Pancreas (tissue), 10 donors: Measurements from ENCODE around the gene VAV1. TPM values are rescaled to one million over a fixed set of nuclear protein-coding genes. Genes with fewer than 3 reads are reported as not detected.

Source experiments
- ATAC-seq, 4 donors: fragments of 200-7000 bp; cut with Tn5 transposase; one replicate each; pipeline versions ENCODE4 v1.8.0 to v1.9.1; 2020; ENCODE audit warnings: mild to moderate bottlenecking in 4 of 4, moderate library complexity in 4 of 4
- DNase-seq, 6 donors: peaks; one replicate each; pipeline ENCODE4 v3.0.0-alpha.2; 2020
- FAIRE-seq: peaks from 2 replicates; lab custom pipeline; 2012; peaks lifted over from hg19 to GRCh38; lab: Jason Lieb, UNC
- H3K27ac ChIP-seq, 4 donors: fragments of 200-600 bp; sonication (generic); 1 replicate in 3 of 4; 2 replicates in 1 of 4; pipeline versions ENCODE4 v1.5.0 to v1.8.0; 2020
- H3K27me3 ChIP-seq, 4 donors: fragments of 200-600 bp; one replicate each; pipeline ENCODE4 v1.8.0; 2021
- H3K36me3 ChIP-seq, 3 donors: fragments of 200-600 bp; sonication (generic) in 1 of 3; one replicate each; pipeline versions ENCODE4 v1.5.0 to v1.8.0; 2020 to 2021
- H3K4me1 ChIP-seq, 3 donors: fragments of 200-600 bp; one replicate each; pipeline ENCODE4 v1.8.0; 2021
- H3K4me3 ChIP-seq, 4 donors: fragments of 200-600 bp; sonication (generic) in 2 of 4; one replicate each; pipeline versions ENCODE4 v1.5.0 to v1.8.0; 2020 to 2021
- H3K9me3 ChIP-seq, 4 donors: fragments of 200-600 bp; one replicate each; pipeline ENCODE4 v1.8.0; 2021
- CTCF ChIP-seq, 4 donors: fragments of 200-600 bp; sonication (generic) in 3 of 4; IDR thresholded peaks; one replicate each; pipeline versions ENCODE4 v1.5.0 to v1.8.0; 2021; ENCODE audit warnings: antibody characterized with exemption in 4 of 4
- WGBS, 2 donors: extraction: QIAGEN DNeasy Blood & Tissue Kit; methylation state at CpG; one replicate each; pipeline ENCODE4 v1.1.7; 2013; 5-methylcytosine and 5-hydroxymethylcytosine counted together
- intact Hi-C, 3 donors: fragments of 100-400 bp; cut with DNase I; formaldehyde crosslinking; loops; one replicate each; pipeline versions ENCODE4 v1.11.1 to v1.14.2; 2022
- polyA plus RNA-seq, 2 donors: library from polyadenylated mRNA; stranded (reverse); fragments of 200-250 nt; gene quantifications; one replicate each; pipeline ENCODE4 v1.2.3, GENCODE V29; 2013
- total RNA-seq, 6 donors: library from RNA; stranded (reverse); fragmentation: NEBNext Ultra II Directional in 4 of 6; extraction: Animal tissue kit (Norgen Biotek cat#: 25700) in 4 of 6; gene quantifications; one replicate each; pipeline versions ENCODE4 v1.2.1 to v1.2.4, GENCODE V29; 2021 to 2023
- donor health status: healthy with polysubstance abuse.
- donor health status: DM: no; HTN: no; CAD: no; lungs with moderate emphysema.
- donor health status: DM: no; HTN: no; CAD: no.
- donor health status: control.
- donor health status: control.
- donor health status: Bipolar disorder and iron deficiency.
- donor health status: DM: yes; HTN: yes; CAD: no.
- donor health status: DM: no; HTN: no; CAD: no.
- donor health status: DM: no; HTN: no; CAD: no.
- donor health status: DM: yes; HTN: yes; CAD: no.

Gene VAV1
- total and polyA plus RNA-seq, 8 donors = 0.23 to 7.3 (median 1.2) TPM

GRCh38 chr19:6725513-6726231, 46.8 kb upstream of the VAV1 start:
- Histone ChIP-seq H3K27ac (peak overlapping the region; percentile 18 to 86 (median 73)), H3K9me3 (no peaks in the 10 kb centered on the region), H3K36me3 (no peaks in the 10 kb centered on the region), H3K4me1 (peaks cover 7 to 65% (median 39%) of the 10 kb centered on the region in 3 donors), H3K4me3 (peak overlapping the region in 1 of 4 donors; percentile 4), H3K27me3 (no peaks in the 10 kb centered on the region)
- DNase-seq (no peak), FAIRE-seq (no peak), ATAC-seq (peak; percentile 39 to 71 (median 54))
- intact Hi-C loops = no loop called here
- TF ChIP-seq CTCF (IDR thresholded peaks at IDR 0.05) = no peak
- 73 to 74% methylated on average over 16 of the region's 16 CpGs for WGBS, 2 donors

GRCh38 chr19:6728346-6728745, 44.2 kb upstream of the VAV1 start:
- WGBS, 2 donors = 52% methylated on average over 8 of the region's 8 CpGs
- H3K9me3 ChIP-seq = no peaks in the 10 kb centered on the region
- peaks cover 0 to 38% (median 26%) of the 10 kb centered on the region in 3 donors for H3K4me1 ChIP-seq
- ATAC-seq = peak in 2 of 4 donors; percentile 3 to 4
- FAIRE-seq = no peak
- no peak overlapping the region for H3K4me3 ChIP-seq
- intact Hi-C loops = no loop called here
- H3K36me3 ChIP-seq = peaks cover 0 to 17% (median 0%) of the 10 kb centered on the region in 3 donors
- H3K27me3 ChIP-seq = no peaks in the 10 kb centered on the region
- DNase-seq = peak in 1 of 6 donors; percentile 36
- TF ChIP-seq CTCF (IDR thresholded peaks at IDR 0.05) = no peak
- peak overlapping the region in 2 of 4 donors; percentile 23 to 89 for H3K27ac ChIP-seq

DNA sequence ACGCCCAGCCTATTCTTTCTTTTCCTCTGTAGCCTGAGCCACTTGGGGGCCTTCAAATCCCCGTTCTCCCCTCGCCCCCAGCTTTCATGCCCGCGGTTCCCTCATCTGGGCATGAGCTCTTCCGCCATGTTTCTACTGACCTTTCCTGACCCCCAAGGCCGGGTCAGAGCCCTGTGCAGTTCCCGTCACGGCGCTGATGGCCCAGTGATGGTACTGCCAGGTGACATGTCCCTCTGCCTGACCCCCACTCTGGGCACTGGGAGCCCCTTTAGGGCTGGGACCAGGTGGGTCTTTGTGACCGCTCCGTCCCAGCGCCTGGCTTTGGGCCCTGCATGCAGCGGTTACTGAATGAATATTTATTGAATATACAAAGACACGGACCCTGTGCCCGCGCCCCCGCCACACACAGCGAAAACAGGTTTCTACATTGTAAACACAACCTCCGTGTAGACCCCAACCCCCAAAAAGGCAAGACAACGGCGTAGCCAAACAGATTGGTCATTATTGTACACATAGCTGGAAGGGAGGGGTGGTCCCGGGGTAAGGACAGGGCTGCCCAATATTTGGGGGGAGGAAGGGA, 42.8 kb upstream of the VAV1 start:
- peaks cover 0 to 25% (median 16%) of the 10 kb centered on the region in 3 donors for H3K4me1 ChIP-seq
- intact Hi-C loops = no loop called here
- DNase-seq (peak in 1 of 6 donors; percentile 69), FAIRE-seq (no peak), ATAC-seq (no peak)
- WGBS, 2 donors = 85 to 88% methylated on average over 23 of the region's 23 CpGs
- peaks cover 0 to 19% (median 0%) of the 10 kb centered on the region in 3 donors for H3K36me3 ChIP-seq
- H3K4me3 ChIP-seq = peak overlapping the region in 1 of 4 donors; percentile 26
- H3K9me3 ChIP-seq = no peaks in the 10 kb centered on the region
- H3K27me3 ChIP-seq = no peaks in the 10 kb centered on the region
- TF ChIP-seq CTCF (IDR thresholded peaks at IDR 0.05) = no peak
- H3K27ac ChIP-seq = peak overlapping the region in 3 of 4 donors; percentile 22 to 89 (median 75)

DNA sequence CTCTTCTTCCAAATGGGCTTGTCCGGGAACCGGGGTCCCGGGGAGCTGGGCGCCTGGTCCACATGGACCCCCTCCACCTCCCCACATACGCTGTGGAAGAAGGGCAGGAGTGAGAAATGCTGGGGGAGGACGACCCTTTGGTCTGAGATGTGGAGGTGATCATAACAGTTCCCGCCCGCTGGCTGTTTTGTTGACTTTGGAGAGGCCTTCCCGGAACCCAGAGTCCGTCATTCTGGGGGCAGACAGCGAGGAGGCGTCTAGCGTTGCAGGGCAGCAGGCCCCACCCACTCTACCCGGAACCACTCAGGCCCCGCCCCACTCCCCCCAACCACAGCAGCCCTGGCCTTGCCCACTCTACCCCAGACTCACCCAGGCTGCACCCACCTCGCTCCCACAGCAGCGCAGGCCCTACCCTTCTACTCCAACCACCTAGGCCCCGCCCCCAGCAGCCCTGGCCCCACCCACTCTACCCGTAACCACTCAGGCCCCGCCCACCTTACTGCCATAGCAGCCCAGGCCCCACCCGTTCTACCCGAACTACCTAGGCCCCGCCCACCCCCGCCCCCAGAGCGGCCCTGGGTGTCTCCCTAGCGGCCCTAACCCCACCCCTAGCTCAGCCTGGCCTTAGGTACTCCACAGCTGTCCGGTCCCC, 42.2 kb upstream of the VAV1 start:
- Histone ChIP-seq H3K36me3 (peaks cover 0 to 19% (median 0%) of the 10 kb centered on the region in 3 donors), H3K9me3 (no peaks in the 10 kb centered on the region), H3K4me3 (peak overlapping the region in 1 of 4 donors; percentile 26), H3K4me1 (peaks cover 0 to 19% (median 9%) of the 10 kb centered on the region in 3 donors), H3K27ac (peak overlapping the region in 3 of 4 donors; percentile 22 to 89 (median 75)), H3K27me3 (no peaks in the 10 kb centered on the region)
- FAIRE-seq = no peak
- no peak for TF ChIP-seq CTCF (IDR thresholded peaks at IDR 0.05)
- peak; percentile 55 to 83 (median 80) for ATAC-seq
- DNase-seq = peak; percentile 67 to 93 (median 84)
- intact Hi-C loops = no loop called here
- 67 to 69% methylated on average over 17 to 27 of the region's 27 CpGs for WGBS, 2 donors
